ENCODE measurements around the gene TRIM44. TPM values are rescaled to one million over a fixed set of nuclear protein-coding genes. Genes with fewer than 3 reads are reported as not detected.
A peak's percentile ranks its signal among the peaks of the same experiment; 100 is the strongest.

TRIM44 gene
- total and polyA plus RNA-seq, 12 donors: 5.5 to 89.8 (median 34.1) TPM

DNA sequence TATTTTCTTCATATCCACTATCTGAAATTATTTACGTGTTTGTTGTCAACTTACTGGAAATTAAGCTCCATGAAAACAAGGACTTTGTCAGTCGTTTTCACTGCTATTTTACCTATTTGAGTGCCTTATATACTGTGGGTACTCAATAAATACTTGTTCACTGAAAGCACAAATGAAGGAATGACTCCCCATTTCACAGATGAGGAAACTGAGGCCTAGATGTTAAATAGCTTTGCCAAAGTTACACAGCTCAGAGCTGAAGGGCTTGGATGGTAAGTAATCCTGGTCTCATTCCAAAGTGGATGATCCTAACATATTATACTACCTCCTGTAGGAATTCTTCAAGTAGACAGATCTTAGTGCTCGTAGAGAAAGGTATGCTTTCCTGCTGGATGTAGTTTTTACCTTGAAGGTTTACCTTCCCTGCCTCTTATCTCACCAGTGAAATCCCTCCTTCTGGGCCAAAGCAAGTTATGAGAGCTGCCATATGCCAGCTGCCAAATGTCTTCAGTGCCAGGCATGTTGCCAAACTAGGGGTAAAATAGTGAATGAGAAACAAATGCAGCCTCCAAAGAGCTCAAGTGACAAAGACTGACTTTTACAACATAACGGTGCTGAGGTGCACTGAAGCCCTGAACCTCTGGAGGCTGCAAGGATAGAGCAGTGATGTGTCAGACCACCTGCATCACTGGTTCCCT lies 129.7 kb downstream of the TRIM44 start:
- WGBS, 4 donors: 75 to 89% (median 83%) methylated on average over 4 of the region's 4 CpGs
- Histone ChIP-seq H3K27ac (no peak overlapping the region), H3K36me3 (replicated peaks in 1 of 2) (no peaks in the 10 kb centered on the region), H3K4me1 (replicated peaks in 1 of 2) (peaks cover 0 to 6% of the 10 kb centered on the region in 2 donors), H3K9me3 (replicated peaks in 1 of 3) (no peaks in the 10 kb centered on the region), H3K27me3 (no peaks in the 10 kb centered on the region), H3K4me3 (no peak overlapping the region)
- intact Hi-C loops (cut with DNase I): no loop called here
- DNase-seq: peak in 6 of 7 donors; percentile 33 to 69 (median 46)
- no peak for TF ChIP-seq POLR2A (IDR thresholded peaks at IDR 0.05)
- TF ChIP-seq, protein P1, sequence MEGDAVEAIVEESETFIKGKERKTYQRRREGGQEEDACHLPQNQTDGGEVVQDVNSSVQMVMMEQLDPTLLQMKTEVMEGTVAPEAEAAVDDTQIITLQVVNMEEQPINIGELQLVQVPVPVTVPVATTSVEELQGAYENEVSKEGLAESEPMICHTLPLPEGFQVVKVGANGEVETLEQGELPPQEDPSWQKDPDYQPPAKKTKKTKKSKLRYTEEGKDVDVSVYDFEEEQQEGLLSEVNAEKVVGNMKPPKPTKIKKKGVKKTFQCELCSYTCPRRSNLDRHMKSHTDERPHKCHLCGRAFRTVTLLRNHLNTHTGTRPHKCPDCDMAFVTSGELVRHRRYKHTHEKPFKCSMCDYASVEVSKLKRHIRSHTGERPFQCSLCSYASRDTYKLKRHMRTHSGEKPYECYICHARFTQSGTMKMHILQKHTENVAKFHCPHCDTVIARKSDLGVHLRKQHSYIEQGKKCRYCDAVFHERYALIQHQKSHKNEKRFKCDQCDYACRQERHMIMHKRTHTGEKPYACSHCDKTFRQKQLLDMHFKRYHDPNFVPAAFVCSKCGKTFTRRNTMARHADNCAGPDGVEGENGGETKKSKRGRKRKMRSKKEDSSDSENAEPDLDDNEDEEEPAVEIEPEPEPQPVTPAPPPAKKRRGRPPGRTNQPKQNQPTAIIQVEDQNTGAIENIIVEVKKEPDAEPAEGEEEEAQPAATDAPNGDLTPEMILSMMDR (IDR thresholded peaks at IDR 0.05): no peak

DNA sequence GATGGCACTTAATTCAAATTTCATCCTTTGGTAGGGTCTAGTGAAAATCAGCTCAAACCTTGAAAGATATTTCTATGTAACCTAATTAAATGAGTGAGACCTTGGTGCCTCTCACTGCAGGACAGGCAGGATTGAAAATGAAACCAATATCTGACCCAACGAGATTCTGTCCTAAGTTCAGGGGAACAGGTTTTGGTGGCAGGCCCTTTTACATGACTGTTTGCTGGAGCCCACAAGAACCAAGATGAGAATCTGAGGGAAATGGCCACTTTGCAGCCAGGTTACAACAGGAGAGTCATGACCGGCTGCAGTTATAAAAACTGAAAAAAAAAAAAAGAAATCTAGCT lies 130.2 kb downstream of the TRIM44 start:
- H3K36me3 ChIP-seq (replicated peaks in 1 of 2): no peaks in the 10 kb centered on the region
- intact Hi-C loops (cut with DNase I): no loop called here
- TF ChIP-seq, protein P1 (IDR thresholded peaks at IDR 0.05): no peak
- TF ChIP-seq POLR2A (IDR thresholded peaks at IDR 0.05): no peak
- no peaks in the 10 kb centered on the region for H3K9me3 ChIP-seq (replicated peaks in 1 of 3)
- DNase-seq: no peak
- 60 to 68% (median 66%) methylated on average over 2 of the region's 2 CpGs for WGBS, 4 donors
- peaks cover 0 to 6% of the 10 kb centered on the region in 2 donors for H3K4me1 ChIP-seq (replicated peaks in 1 of 2)
- no peak overlapping the region for H3K4me3 ChIP-seq
- no peak overlapping the region for H3K27ac ChIP-seq
- no peaks in the 10 kb centered on the region for H3K27me3 ChIP-seq

- Histone ChIP-seq H3K4me1 (replicated peaks in 1 of 2) (peaks cover 0 to 6% of the 10 kb centered on the region in 2 donors), H3K27ac (no peak overlapping the region), H3K9me3 (replicated peaks in 1 of 3) (no peaks in the 10 kb centered on the region), H3K27me3 (no peaks in the 10 kb centered on the region), H3K36me3 (replicated peaks in 1 of 2) (no peaks in the 10 kb centered on the region), H3K4me3 (no peak overlapping the region)
- no peak for TF ChIP-seq POLR2A (IDR thresholded peaks at IDR 0.05)
- TF ChIP-seq, protein P1 (IDR thresholded peaks at IDR 0.05): no peak
- no peak for DNase-seq
- intact Hi-C loops (cut with DNase I): no loop called here
- WGBS, 4 donors: 95 to 98% (median 97%) methylated on average over 2 of the region's 2 CpGs
Observed at GRCh38 chr11:35794333-35794732, 131.8 kb downstream of the TRIM44 start.

- intact Hi-C loops (cut with DNase I): no loop called here
- H3K4me1 ChIP-seq (replicated peaks in 1 of 2): peaks cover 0 to 6% of the 10 kb centered on the region in 2 donors
- H3K36me3 ChIP-seq (replicated peaks in 1 of 2): no peaks in the 10 kb centered on the region
- H3K9me3 ChIP-seq (replicated peaks in 1 of 3): no peaks in the 10 kb centered on the region
- 90 to 93% (median 92%) methylated on average over 3 of the region's 3 CpGs for WGBS, 4 donors
- no peak overlapping the region for H3K27ac ChIP-seq
- H3K27me3 ChIP-seq: no peaks in the 10 kb centered on the region
- no peak for TF ChIP-seq POLR2A (IDR thresholded peaks at IDR 0.05)
- TF ChIP-seq, protein P1 (IDR thresholded peaks at IDR 0.05): no peak
- no peak overlapping the region for H3K4me3 ChIP-seq
- DNase-seq: no peak
Observed at GRCh38 chr11:35794850-35795249, 132.3 kb downstream of the TRIM44 start.
